Measurements from ENCODE around the gene DNAJC6. TPM values are rescaled to one million over a fixed set of nuclear protein-coding genes. Genes with fewer than 3 reads are reported as not detected.

The DNAJC6 gene
- total RNA-seq, 1 donor from 2014 or later = 21.9 TPM

GRCh38 chr1:65267683-65268082 lies 41.7 kb upstream of the DNAJC6 start:
- Histone ChIP-seq H3K4me3 (no peak overlapping the region), H2AFZ (replicated peaks) (no peak overlapping the region), H3K79me2 (ENCODE audit: low read depth) (no peaks in the 10 kb centered on the region), H3F3A (ENCODE audit: low read depth) (peaks cover 9% of the 10 kb centered on the region), H3K27me3 (peaks cover 10% of the 10 kb centered on the region), H3K36me3 (no peaks in the 10 kb centered on the region), H3K9me3 (ENCODE audit: low read depth) (no peaks in the 10 kb centered on the region), H3K4me2 (no peak overlapping the region), H4K20me1 (ENCODE audit: low read depth) (no peaks in the 10 kb centered on the region), H3K9ac (no peak overlapping the region), H3K4me1 (peaks cover 16% of the 10 kb centered on the region), H3K27ac (no peak overlapping the region)
- Mint-ChIP-seq H3K4me3 (no peak overlapping the region), H3K27ac (no peak overlapping the region), H3K27me3 (ENCODE audit: insufficient read depth, low read depth) (peaks cover 4% of the 10 kb centered on the region), H3K4me1 (peaks cover 18% of the 10 kb centered on the region), H3K9me3 (no peaks in the 10 kb centered on the region), H3K36me3 (no peaks in the 10 kb centered on the region)
- TF ChIP-seq CTCF (IDR thresholded peaks at IDR 0.05) = no peak
- no peak for TF ChIP-seq EZH2phosphoT487 (IDR thresholded peaks at IDR 0.05)
- no peak for TF ChIP-seq EZH2 (IDR thresholded peaks at IDR 0.05)
- DNase-seq (ENCODE audit: low spot score) = no peak

GRCh38 chr1:65269612-65270011 lies 39.7 kb upstream of the DNAJC6 start:
- Histone ChIP-seq H3K4me3 (no peak overlapping the region), H3K79me2 (ENCODE audit: low read depth) (no peaks in the 10 kb centered on the region), H3K4me2 (no peak overlapping the region), H3K9me3 (ENCODE audit: low read depth) (no peaks in the 10 kb centered on the region), H4K20me1 (ENCODE audit: low read depth) (no peaks in the 10 kb centered on the region), H3K9ac (no peak overlapping the region), H3K27me3 (peaks cover 10% of the 10 kb centered on the region), H3F3A (ENCODE audit: low read depth) (peaks cover 8% of the 10 kb centered on the region), H2AFZ (replicated peaks) (no peak overlapping the region), H3K27ac (no peak overlapping the region), H3K4me1 (peaks cover 15% of the 10 kb centered on the region), H3K36me3 (no peaks in the 10 kb centered on the region)
- no peaks in the 10 kb centered on the region for H3K36me3 Mint-ChIP-seq
- H3K4me1 Mint-ChIP-seq = peaks cover 15% of the 10 kb centered on the region
- H3K27me3 Mint-ChIP-seq (ENCODE audit: insufficient read depth, low read depth) = peaks cover 4% of the 10 kb centered on the region
- no peaks in the 10 kb centered on the region for H3K9me3 Mint-ChIP-seq
- no peak overlapping the region for H3K27ac Mint-ChIP-seq
- H3K4me3 Mint-ChIP-seq = no peak overlapping the region
- TF ChIP-seq CTCF (IDR thresholded peaks at IDR 0.05) = no peak
- TF ChIP-seq EZH2phosphoT487 (IDR thresholded peaks at IDR 0.05) = no peak
- TF ChIP-seq EZH2 (IDR thresholded peaks at IDR 0.05) = no peak
- DNase-seq (ENCODE audit: low spot score) = no peak

- DNase-seq (ENCODE audit: low spot score) = no peak
- Histone ChIP-seq H3K36me3 (no peaks in the 10 kb centered on the region), H3K27ac (peak overlapping the region; percentile 60), H3F3A (ENCODE audit: low read depth) (peaks cover 45% of the 10 kb centered on the region), H2AFZ (replicated peaks) (no peak overlapping the region), H4K20me1 (ENCODE audit: low read depth) (peaks cover 6% of the 10 kb centered on the region), H3K9ac (no peak overlapping the region), H3K9me3 (ENCODE audit: low read depth) (no peaks in the 10 kb centered on the region), H3K4me1 (peaks cover 56% of the 10 kb centered on the region), H3K79me2 (ENCODE audit: low read depth) (peaks cover 13% of the 10 kb centered on the region), H3K4me3 (no peak overlapping the region), H3K27me3 (no peaks in the 10 kb centered on the region), H3K4me2 (peak overlapping the region; percentile 80)
- Mint-ChIP-seq H3K9me3 (no peaks in the 10 kb centered on the region), H3K4me3 (no peak overlapping the region), H3K4me1 (peaks cover 21% of the 10 kb centered on the region), H3K27ac (no peak overlapping the region), H3K36me3 (no peaks in the 10 kb centered on the region), H3K27me3 (ENCODE audit: insufficient read depth, low read depth) (peaks cover 2% of the 10 kb centered on the region)
- TF ChIP-seq EZH2phosphoT487 (IDR thresholded peaks at IDR 0.05) = no peak
- no peak for TF ChIP-seq EZH2 (IDR thresholded peaks at IDR 0.05)
- no peak for TF ChIP-seq CTCF (IDR thresholded peaks at IDR 0.05)
These were observed 33.0 kb upstream of the DNAJC6 start for GRCh38 chr1:65276197-65276939.

Measured in neural progenitor cell (in vitro differentiated cells).